Subcutaneous abdominal adipose tissue (tissue), 5 donors: ENCODE data around the gene CADM1.

ENCODE experiments used
- H3K27ac ChIP-seq: one replicate; pipeline ENCODE4 v1.7.0; 2013; ENCODE audit warnings: low read depth, mild to moderate bottlenecking, inconsistent platforms, low read length, moderate library complexity
- H3K27me3 ChIP-seq, 5 donors: one replicate each; pipeline ENCODE4 v1.7.0; 2013; ENCODE audit warnings: low read length in 5 of 5, inconsistent platforms in 1 of 5; ENCODE audit not compliant: control insufficient read depth in 5 of 5, insufficient read depth in 4 of 5
- H3K36me3 ChIP-seq, 5 donors: one replicate each; pipeline ENCODE4 v1.7.0; 2013; ENCODE audit warnings: low read length in 5 of 5; ENCODE audit not compliant: control insufficient read depth in 5 of 5, insufficient read depth in 5 of 5
- H3K4me1 ChIP-seq, 5 donors: one replicate each; pipeline ENCODE4 v1.7.0; 2013; ENCODE audit warnings: low read length in 5 of 5, mild to moderate bottlenecking in 3 of 5, moderate library complexity in 1 of 5; ENCODE audit not compliant: control insufficient read depth in 5 of 5, insufficient read depth in 5 of 5
- H3K4me3 ChIP-seq, 5 donors: one replicate each; pipeline ENCODE4 v1.7.0; 2013; ENCODE audit warnings: low read length in 5 of 5, low read depth in 1 of 5
- H3K9ac ChIP-seq, 5 donors: one replicate each; pipeline ENCODE4 v1.7.0; 2013; ENCODE audit warnings: low read length in 5 of 5, mild to moderate bottlenecking in 4 of 5, moderate library complexity in 3 of 5
- H3K9me3 ChIP-seq, 5 donors: one replicate each; pipeline ENCODE4 v1.7.0; 2013; ENCODE audit warnings: low read length in 5 of 5; ENCODE audit not compliant: control insufficient read depth in 5 of 5
- donor health status: healthy.
- donor health status: healthy.
- donor health status: healthy.
- donor health status: healthy.
- donor health status: healthy.

Gene CADM1

DNA sequence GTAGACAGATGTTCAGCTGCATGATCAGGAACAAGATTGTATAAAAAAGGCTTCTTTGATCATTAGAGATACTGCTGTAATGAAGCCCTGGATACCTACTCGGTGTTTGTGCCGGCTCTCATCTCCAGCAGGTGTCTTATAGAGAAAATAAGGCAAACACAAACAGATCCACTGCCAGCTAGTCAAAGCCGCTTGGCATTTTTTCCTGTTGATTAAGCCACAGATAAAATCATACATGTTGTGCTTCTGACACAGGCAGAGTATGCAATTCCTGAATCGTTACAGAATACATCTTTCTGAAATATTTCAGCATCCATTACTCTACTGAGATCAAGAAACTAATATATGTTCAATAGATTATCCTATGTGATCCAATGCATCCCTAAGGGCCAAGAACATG lies 206.9 kb downstream of the CADM1 start:
- no peaks in the 10 kb centered on the region for H3K4me1 ChIP-seq
- H3K9me3 ChIP-seq = no peaks in the 10 kb centered on the region
- H3K9ac ChIP-seq = no peak overlapping the region
- H3K36me3 ChIP-seq = no peaks in the 10 kb centered on the region
- no peak overlapping the region for H3K4me3 ChIP-seq
- H3K27ac ChIP-seq = no peak overlapping the region
- no peaks in the 10 kb centered on the region for H3K27me3 ChIP-seq

DNA sequence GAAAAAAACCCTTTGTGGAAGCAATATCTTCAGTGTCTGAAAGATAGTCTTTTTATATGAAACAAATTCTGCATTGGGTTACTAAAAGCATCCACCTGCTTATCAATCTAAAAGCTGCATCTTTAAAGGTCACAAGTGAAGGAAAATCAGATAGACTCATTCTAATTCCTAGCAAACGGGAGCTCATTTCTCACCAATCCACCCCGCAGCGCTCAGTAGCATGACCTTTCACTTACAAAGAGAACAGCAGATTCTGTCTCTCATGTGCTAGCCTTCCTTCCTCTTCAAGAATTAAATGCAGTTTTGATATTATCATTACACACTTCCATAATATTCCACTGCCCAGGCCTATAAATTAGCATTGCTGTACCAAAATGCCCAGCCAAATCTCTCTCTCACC lies 212.9 kb downstream of the CADM1 start:
- Histone ChIP-seq H3K9ac (no peak overlapping the region), H3K4me3 (no peak overlapping the region), H3K4me1 (peaks cover 0 to 13% (median 5%) of the 10 kb centered on the region in 5 donors), H3K36me3 (no peaks in the 10 kb centered on the region), H3K27me3 (no peaks in the 10 kb centered on the region), H3K9me3 (no peaks in the 10 kb centered on the region), H3K27ac (no peak overlapping the region)

DNA sequence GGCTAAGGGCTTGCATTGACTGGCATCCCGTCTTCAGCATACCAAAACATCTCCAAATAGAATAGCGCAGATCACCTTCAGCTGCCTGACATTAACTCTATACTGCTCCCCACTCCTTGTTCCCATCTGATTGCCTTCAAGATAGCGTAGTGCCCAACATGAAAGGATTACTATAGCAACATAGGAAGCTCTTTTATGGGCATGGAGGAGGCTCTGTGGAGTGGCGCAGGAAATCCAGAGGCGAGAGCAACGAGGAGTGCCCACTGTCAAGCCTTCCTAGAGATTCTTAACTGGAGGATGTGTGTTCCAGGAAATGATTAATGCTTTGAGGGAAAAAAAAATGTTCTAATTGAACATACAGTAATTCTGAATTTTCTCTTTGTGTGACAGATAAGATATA lies 213.3 kb downstream of the CADM1 start:
- H3K36me3 ChIP-seq = no peaks in the 10 kb centered on the region
- H3K9me3 ChIP-seq = no peaks in the 10 kb centered on the region
- no peak overlapping the region for H3K4me3 ChIP-seq
- H3K9ac ChIP-seq = no peak overlapping the region
- H3K4me1 ChIP-seq = peaks cover 0 to 13% (median 5%) of the 10 kb centered on the region in 5 donors
- no peaks in the 10 kb centered on the region for H3K27me3 ChIP-seq
- H3K27ac ChIP-seq = no peak overlapping the region

DNA sequence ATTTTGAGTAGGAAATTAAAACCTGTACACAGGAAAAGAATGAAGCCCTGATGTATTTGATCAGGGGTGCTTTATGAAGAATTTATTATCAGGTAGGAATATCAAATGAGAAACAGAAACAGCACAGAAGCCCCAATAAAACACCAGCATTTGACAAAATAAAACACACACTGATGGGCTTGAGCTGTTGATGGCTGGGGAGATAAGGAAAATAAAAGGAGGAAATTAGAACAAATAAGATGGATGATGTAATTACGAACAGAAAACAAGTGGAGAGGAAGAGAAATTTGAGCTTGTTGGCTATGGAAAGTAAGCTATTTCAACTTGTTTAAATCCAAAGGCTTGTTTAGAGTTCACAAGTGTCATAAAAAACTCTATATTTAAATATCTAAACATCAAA lies 213.7 kb downstream of the CADM1 start:
- Histone ChIP-seq H3K9ac (no peak overlapping the region), H3K36me3 (no peaks in the 10 kb centered on the region), H3K27me3 (no peaks in the 10 kb centered on the region), H3K4me3 (no peak overlapping the region), H3K27ac (no peak overlapping the region), H3K9me3 (no peaks in the 10 kb centered on the region), H3K4me1 (peaks cover 0 to 13% (median 5%) of the 10 kb centered on the region in 5 donors)

DNA sequence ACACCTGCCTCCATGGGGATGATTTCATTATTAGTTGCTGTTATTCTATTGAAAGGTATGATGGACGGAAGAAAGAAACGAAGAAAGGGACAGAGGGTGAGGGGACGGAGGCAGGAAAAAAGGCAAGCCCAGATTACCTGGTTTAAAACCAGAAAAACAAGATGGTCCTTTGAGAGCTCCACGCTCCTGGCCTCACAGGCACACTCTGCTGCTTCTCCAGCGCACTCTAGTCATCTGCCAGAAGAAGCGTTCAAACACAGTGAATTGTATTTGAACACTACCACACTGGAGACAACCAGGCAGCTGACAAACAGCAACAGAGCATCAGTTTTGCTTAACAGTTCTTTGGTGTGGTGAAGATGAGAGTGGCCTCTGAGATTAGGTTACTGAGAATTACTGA lies 216.9 kb downstream of the CADM1 start:
- Histone ChIP-seq H3K27ac (no peak overlapping the region), H3K9me3 (no peaks in the 10 kb centered on the region), H3K27me3 (no peaks in the 10 kb centered on the region), H3K4me1 (peaks cover 0 to 13% (median 5%) of the 10 kb centered on the region in 5 donors), H3K36me3 (no peaks in the 10 kb centered on the region), H3K9ac (no peak overlapping the region), H3K4me3 (no peak overlapping the region)

DNA sequence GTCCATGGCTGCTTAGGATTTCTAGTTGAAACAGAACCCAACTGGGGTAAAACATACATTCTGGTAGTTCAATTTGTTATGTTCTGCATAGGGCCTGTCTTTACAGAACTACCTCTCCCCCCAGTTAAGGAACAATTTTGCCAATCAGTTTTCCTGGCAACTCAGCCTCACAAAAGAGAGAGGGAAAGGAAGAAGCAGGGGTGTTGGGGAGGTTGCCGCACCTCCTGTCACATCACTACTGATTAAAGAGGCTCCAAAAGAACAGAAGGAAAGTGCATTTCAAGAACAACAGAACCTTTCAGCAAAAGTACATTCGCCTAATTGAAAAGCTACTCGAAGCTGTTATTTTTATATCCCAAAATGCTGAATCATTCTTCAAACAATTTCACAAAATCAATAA lies 217.6 kb downstream of the CADM1 start:
- Histone ChIP-seq H3K36me3 (no peaks in the 10 kb centered on the region), H3K4me1 (peaks cover 0 to 11% (median 5%) of the 10 kb centered on the region in 5 donors), H3K4me3 (no peak overlapping the region), H3K27me3 (no peaks in the 10 kb centered on the region), H3K9ac (no peak overlapping the region), H3K9me3 (no peaks in the 10 kb centered on the region), H3K27ac (no peak overlapping the region)

DNA sequence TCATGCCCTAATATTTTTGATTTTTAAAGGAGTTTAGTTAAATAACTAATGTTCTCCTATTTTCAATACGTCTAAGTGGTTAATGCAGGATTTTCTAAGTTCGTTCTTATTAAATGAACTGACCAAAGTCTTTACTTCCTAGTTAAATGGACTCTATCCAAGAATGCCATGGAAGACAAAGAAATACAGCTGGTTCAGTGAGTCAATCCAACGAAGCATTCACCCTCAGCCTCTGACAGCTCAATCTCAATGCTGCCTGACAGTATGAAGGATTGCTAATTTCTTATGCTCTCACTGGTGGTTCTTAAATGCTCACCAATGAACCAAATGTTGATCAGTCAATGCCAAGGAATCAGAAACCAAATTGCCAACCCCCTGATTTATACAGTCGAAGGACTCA lies 219.4 kb downstream of the CADM1 start:
- H3K9me3 ChIP-seq = no peaks in the 10 kb centered on the region
- no peaks in the 10 kb centered on the region for H3K36me3 ChIP-seq
- no peak overlapping the region for H3K4me3 ChIP-seq
- no peak overlapping the region for H3K9ac ChIP-seq
- no peaks in the 10 kb centered on the region for H3K27me3 ChIP-seq
- H3K4me1 ChIP-seq = peaks cover 0 to 8% (median 4%) of the 10 kb centered on the region in 5 donors
- no peak overlapping the region for H3K27ac ChIP-seq

GRCh38 chr11:115282923-115283322 lies 221.3 kb downstream of the CADM1 start:
- H3K4me3 ChIP-seq = no peak overlapping the region
- peaks cover 0 to 8% (median 4%) of the 10 kb centered on the region in 5 donors for H3K4me1 ChIP-seq
- H3K9me3 ChIP-seq = no peaks in the 10 kb centered on the region
- H3K9ac ChIP-seq = no peak overlapping the region
- no peaks in the 10 kb centered on the region for H3K27me3 ChIP-seq
- no peak overlapping the region for H3K27ac ChIP-seq
- H3K36me3 ChIP-seq = no peaks in the 10 kb centered on the region

- H3K36me3 ChIP-seq = no peaks in the 10 kb centered on the region
- H3K27me3 ChIP-seq = no peaks in the 10 kb centered on the region
- no peak overlapping the region for H3K4me3 ChIP-seq
- H3K27ac ChIP-seq = no peak overlapping the region
- H3K9me3 ChIP-seq = no peaks in the 10 kb centered on the region
- H3K9ac ChIP-seq = no peak overlapping the region
- H3K4me1 ChIP-seq = peaks cover 0 to 8% (median 4%) of the 10 kb centered on the region in 5 donors
These were observed 223.4 kb downstream of the CADM1 start for GRCh38 chr11:115280775-115281174.

- H3K27me3 ChIP-seq = no peaks in the 10 kb centered on the region
- H3K36me3 ChIP-seq = no peaks in the 10 kb centered on the region
- no peak overlapping the region for H3K27ac ChIP-seq
- H3K4me3 ChIP-seq = no peak overlapping the region
- H3K4me1 ChIP-seq = peaks cover 0 to 8% (median 4%) of the 10 kb centered on the region in 5 donors
- no peak overlapping the region for H3K9ac ChIP-seq
- H3K9me3 ChIP-seq = no peaks in the 10 kb centered on the region
These were observed 224.1 kb downstream of the CADM1 start for GRCh38 chr11:115279813-115280761.
